Fibroblast of peridontal ligament (primary cell): ENCODE results near the gene AAR2.

Experiments used
- DNase-seq: peaks from one replicate; pipeline ENCODE4 v3.0.0-alpha.2; 2010; ENCODE audit errors: extremely low read depth

AAR2 gene

DNA sequence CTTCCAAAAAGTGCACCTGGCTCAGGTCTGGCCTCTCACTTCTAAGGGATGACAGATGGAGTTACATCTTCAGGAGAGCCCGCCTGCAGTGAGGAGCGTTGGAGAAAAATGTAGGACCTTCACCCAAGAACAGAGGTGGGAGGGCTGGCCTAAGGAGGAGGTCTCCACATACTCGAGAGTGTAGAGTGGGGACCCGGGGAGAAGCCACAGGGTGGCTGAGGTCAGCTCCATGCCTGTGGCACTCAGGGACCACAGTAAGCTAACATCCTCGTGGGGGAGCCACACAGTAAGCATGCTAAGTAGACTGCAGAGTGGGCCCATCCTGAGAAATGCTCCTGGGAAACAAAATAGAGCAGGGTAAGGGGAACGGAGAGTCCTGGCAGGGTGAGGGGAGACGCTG is 24.0 kb downstream of the AAR2 start:
- DNase-seq, result no peak

DNA sequence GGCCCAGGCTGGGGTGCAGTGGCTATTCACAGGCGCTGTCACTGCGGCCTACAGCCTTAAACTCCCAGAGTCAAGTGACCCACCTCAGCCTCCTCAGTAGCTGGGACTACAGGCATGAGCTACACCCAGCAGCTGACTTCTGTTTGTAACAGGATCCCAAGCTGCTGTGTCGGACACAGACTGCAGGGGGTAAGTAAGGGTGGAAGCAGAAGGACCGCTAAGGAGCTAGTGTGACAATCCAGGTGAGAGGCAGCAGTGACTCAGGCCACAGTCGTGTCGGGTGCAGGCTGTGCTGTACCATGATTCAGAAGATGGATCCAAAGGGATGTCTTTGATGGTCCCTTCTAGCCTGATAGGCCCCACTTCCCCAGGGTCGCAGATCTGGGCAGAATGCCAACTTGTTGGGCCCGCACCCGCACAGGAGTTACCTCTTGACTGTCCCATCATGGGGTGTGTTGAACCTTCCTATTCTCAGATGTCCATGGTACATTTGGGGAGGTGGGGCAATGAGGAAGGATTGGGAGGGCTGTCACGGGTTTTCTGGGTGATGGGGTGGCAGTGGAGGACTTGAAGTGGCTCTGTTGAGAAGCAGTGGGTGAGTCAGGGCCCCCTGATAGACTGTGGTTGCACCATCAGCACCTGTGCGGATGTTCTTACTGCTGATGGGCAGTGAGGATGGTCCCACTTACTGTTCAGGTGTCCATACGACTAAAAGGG is 25.3 kb downstream of the AAR2 start:
- no peak for DNase-seq

DNA sequence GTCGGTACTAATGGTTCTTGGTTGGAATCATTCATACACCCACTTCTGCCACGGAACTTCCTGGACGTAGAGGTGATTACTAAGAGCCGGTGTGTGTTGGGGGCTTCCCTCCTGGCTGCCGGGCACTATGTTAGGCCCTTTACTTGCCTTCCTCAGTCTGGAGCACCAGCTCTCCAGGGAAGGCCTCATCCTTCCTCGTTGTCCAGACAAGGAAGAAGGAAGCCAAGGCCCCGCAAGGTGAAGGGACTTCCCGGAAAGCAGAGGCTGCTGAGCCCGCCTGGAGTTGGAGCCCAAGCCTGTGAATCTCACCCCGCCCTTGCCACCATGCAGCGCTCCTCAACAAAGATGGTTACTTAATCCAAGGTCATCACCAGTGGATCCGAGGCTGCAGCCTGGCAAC is 26.2 kb downstream of the AAR2 start:
- DNase-seq, result no peak

DNA sequence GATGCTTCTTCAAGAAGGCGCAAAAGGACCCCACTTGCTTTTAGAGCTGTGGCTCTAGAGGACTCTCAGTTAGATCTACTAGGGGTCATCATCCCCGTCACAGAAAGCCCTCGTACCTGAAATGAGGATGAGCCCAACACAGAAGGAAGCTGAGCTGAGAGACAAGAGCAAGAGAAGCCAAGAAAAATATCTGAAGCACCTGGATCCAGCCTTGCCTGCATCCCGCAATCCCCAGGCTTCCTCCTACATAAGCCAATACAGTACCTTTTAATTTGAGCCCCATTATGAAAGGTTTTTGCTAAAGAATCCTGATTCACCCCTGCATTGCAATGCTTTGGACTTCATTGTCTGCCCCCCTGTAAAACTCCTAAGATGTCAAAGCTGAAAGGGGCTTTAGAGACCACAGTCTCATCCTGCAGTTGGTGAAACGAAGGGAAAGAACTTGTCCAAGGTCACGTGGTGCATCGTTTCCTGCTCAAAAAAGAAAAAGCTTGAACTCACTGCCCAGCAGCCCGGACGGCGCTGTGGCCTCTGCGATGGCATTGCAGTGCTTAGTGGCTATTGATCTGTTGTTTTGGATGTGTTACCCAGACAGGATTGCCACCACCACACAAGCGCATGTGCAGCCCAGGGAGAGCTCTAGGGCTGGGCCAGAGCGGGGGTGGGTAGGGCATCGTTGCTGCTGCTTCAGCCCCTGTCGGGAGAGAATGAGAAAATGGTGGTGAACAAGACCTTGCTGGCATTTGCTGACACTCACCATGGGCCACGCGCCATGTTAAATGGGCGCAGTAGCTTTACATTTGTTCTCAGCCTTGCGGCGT is 28.4 kb downstream of the AAR2 start:
- no peak for DNase-seq

DNA sequence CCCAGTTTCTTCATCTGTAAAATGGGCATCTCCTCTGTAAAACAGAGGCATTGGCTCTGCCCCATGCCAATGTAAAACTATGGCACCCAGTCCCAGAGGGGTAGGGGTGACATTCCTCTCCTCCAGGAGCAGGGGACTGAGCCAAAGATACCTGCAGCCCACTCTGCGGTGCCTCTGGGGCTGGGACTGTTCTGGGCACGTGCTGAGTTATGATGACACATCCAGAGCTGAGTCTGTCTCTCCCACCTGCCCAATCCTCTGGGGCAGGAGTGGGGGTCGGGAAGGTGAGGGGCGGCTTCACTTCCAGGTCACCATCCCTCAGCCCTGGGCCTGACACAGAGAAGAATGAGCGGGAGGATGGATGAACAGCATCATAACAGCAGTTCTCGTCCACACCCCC is 29.9 kb downstream of the AAR2 start:
- no peak for DNase-seq

DNA sequence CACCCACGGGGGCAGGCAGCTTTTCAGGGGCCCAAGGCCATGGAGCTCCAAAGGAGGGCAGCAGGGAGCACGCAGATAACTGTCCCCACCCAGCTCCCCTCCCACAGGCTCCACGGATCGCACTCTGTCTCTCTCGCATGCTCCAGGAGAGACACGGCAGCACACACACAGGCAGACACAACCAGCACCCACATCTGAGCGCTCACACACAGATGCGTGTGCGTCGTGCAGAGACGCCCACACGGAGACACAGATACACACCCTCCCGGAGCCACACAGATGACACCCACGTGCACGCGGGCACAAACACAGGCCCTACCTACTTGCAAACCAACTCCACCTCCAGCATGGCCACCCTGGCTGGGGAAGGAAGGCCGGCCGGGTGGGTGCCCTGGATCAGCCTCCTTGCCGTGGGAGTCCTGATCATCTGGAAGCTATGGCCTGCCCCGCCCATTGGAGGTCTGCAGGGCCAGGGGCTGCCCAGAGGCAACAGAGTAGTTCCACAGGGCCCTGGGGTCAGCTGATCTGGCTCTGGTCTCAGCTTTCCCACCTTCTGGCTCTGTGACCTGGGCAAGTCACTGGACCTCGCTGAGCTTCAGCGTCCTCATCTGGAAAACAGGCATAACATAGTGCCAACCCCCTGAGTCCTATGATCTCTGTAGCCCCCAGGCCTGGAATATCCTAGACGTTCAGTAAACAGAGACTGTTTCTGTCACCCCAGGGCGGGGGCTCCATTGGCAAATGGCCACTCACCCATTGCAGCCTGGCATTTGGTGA is 31.5 kb downstream of the AAR2 start:
- DNase-seq, result no peak

DNA sequence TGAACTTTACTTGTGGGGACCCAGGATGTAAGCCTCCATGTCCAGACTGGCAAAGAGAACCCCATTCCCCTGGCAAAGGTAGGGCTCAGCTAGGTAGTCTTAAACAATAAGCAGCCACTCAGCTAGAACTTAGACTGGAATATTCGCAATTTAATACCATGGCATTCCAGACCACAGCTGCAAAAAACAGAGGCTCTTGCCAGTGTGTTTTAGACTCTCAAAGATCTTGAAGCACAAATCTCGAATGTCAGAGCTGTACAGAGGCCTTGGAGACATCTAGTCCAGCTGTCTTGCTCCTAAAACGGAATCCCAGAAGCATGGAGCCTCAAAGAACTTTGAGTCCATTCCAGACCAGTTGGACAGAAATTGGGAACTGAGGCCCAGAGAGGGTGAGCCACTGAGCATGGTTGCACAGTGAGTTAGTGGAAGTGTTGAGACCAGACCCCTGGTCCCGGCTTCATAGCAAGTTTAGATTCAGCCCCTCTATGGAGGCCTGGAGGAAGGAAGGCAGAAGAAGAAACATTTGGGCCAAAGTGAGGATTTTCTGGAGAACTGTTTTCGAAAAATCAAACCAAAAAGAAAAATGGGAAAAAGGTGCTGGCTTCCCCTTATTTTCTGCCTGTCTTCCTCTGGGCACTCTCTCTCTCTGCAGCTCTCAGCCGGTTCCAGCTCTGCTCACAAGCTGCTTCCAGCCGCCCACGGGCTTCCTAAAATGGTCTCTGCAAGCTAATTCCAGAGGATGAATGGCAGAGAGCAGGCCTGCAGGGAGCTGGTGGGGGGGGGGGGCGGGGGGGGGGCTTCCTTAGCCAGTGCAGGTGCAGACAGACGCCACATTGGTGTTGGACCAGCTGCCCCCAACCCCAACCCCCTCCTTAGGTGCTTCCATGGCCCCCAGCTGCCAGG is 32.4 kb downstream of the AAR2 start:
- no peak for DNase-seq

DNA sequence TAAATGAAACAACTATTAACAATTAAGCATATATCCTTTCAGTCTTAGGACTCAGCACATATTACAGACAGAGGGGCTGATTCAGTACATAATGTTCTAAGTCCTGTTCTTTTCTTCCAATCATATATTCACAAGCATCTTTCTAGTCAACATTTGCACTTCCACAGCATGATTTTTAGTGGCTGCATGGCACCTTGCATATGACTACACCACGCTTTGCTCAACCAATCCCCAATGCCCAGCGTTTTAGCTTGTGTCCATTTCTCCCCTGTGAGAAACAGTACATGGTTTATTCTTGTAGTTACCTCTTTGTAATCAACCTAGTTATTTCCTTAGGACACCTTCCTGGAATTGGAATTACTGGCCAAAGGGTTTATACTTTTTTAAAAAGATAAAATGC is 33.2 kb downstream of the AAR2 start:
- DNase-seq, result no peak

DNA sequence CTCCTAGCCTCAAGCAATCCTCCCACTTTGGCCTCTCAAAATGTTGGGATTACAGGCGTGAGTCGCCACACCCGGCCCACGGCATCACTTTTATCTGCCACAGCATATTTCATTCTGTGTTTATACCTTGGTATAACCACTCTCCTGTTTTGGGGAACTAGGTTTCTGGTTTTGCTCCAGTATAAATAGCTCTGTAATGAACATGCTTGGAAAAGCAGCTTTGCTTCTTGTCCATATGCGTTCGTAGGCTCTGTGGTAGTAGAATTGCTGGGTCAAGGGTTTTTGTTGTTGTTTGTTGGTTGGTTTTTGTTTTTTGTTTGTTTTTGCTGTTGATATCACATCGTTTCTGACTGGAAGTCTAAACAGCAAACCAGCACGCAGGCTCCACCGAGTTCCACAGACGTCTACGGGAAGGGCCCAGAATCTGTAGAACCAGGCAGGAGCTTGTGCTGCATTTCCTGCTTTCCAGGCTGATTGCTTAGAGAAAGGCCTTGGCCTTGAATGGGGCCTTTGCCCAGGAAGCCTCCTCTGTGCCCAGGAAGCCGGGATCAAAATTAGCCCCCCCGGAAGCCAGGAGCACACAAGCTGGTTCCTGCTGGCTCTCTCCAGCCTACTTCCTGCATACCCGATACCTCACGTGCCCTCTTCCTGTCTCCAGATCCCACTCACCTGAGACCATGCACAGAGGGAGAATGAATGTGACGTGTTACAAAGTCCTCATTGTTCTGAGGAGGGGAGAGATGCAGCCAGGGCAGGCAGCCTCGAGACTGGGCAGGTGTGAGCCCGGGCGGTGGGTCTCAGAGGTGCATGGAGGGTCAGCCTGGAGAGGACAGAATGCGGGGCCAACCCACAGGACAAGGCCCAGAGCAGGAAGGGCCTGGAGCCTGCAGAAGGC is 34.7 kb downstream of the AAR2 start:
- no peak for DNase-seq

DNA sequence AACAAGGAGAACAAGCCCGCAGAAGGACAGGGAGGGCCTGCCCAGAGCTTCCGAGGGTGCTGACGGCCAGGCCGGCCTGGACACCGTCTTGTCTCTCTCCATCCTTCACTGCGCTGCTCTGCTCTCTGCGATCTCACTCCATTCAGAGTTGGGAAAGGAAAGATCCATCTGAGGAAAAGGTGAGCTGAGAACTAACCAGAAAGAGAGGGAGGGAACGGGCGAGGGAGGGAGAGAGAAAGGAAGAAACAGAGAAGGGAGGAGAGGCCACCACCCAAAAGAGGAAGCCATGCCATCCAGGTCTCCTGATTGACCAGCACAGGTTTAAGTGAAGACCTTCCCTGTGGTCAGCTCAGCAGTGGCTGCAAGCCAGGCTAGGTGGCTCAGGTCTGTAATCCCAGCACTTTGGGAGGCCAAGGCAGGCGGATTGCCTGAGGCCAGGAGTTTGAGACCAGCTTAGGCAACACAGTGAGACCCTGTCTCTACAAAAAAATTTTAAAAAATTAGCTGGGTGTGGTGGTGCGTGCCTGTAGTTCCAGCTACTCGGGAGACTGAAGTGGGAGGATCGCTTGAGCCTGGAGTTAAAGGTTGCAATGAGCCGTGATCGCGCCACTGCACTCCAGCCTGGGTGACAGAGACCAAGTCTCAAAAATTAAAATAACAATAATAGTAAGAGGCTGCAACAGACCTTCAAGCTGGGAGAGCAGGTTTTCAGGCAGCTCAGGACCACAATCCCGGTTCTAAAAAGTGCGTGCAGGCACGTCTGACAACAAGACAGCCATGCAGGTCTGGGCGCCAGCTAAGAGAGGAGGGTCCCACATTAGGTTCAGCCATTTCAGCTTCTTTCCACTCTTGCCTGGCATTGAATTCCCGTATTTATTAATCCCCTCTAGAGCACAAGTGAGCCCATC is 35.6 kb downstream of the AAR2 start:
- DNase-seq, result no peak

DNA sequence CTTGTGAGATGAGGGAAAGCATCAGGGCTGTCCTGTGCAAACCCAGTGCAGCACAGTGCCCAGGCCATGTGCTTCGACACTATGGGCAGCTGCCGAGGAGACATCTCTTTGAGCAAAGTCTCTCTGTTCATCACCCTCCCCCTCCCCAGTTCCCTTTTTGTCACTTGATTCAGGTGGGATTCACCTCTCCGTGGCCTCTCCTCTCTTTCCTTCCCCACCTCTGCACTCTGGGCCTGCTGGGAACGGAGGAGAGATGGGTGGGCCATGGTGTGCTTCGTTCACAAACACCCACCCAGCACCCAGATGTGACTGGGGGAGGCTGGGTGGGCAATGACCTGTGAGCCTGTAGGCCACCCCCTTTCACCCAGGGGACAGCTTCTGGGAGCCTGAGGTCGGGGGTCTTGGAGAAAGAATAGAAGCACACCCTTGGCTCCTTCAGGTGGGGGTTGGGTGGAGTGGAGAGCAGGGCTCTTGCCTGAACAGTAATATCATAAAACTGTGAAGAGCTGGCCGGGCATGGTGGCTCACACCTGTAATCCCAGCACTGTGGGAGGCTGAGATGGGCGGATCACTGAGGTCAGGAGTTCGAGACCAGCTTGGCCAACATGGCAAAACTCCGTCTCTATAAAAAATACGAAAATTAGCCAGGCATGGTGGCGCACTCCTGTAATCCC is 36.4 kb downstream of the AAR2 start:
- no peak for DNase-seq

DNA sequence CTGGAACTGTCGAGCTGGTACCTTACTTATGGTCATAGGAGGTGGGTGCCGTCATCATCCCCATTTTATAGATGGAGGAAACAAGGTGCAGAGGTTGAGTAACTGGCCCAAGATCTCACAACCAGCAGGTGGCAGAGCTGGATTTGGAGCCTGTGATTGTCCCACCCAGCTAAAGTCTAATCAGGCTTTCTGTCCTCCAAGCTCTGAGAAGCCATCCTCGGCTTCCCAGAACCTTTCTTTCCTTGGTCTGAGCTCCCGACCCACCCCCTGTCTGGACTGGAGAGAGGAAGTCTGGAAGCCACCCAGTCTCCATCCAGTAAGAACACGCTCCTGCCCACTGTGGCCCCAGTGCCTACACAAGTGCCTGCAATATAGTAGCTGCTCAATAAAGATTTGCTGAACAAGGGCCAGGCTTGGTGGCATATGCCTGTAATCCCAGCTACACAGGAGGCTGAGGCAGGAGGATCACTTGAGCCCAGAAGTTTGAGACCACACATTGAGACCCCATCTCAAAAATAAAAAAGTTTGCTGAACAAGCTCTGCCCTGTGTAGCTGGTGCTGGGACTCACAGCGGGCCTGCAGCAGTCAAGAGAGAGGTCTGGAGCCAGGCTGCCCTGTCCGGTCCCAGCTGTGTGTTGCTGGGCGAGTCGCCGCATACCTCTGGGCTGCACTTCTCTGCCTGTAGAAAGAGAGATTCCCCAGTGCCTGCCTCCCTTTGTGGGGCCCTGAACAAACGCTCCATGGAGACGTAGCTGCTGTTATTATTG is 37.3 kb downstream of the AAR2 start:
- DNase-seq, result peak; percentile 25

DNA sequence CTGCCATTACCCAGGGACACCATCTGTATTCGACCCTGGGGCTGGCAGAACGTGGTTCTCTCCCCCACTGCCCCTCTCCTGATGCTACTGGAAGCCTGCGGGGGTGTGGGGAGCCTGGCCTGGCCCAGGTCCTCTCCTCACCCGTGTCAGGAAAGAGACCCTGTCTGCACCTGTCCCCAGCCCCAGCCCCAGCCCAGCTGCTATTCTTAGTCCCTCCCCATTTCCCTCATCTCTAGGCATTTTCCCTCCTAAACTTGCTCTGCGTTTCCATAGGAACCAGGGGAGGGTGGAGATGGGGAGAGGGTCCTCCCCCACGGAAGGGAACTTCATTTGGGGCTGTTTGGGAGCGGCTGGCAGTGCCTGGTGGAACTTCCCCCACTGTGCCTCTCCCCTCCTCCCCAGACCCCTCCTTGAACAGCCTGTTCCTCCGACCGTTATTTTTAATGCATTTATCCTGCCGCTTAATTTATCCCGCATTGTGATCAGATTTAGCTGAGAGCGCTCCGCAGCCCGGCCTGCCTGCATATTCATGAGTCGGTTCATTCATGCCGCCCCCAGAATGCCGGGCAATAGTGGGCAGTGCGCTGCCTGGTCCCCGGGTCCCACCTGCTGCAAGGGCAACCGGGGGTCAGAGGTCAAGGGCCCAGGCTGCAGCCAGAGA is 38.0 kb downstream of the AAR2 start:
- DNase-seq, result no peak

DNA sequence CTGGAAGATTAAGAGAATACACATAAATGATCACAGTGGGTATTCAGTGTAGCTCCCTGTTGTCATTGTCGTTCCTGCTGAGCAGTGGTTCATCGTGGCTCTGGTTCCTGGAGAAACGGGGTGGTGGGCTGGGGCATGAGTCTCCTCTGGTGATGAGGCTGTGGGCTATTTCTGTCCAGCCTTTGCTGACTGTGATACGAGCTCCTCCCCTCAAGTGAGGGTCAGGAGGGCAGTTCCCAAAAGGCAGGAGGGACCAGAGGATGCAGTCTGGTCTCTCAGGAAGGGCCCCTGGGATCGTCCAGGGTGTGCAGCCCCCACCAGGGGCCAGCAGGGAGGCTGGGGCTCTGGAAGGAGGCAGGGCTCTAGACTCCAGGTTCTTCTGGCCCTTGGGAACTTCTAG is 38.7 kb downstream of the AAR2 start:
- no peak for DNase-seq

DNA sequence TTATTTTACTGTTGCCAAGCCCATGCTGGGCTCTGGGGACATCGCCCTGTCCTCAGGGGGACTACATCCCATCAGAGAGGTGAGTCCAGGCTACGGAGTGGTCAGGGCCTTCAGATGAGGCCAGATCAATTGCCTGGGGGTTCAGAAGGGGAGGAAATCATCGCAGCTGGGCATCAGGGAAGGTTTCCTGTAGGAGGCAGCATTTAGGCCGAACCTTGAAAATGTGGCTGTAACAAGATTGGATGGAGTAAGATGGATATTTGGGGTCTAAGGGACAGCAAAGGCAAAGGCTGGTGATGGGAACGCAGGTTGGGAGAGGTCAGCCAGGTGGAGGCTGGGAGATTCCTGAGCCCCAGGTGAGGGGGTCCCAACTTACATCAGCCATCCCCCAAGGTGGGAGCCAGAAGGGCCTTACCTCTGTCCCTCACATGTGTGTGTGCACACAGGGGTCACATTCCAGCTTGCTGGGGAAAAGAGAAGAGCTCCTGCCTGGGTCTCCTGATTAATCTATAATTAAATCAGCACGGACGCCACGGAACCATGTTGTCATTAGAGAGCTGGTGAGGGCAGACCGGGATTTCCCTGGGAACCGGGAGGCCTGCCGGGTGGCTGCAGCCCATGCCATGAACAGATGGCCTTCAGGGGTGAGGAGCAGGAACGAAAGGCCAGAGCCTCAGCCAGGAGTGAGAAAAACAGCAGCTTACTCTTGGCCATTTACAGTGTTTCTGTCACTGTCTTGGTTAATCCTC is 39.3 kb downstream of the AAR2 start:
- DNase-seq, result no peak

DNA sequence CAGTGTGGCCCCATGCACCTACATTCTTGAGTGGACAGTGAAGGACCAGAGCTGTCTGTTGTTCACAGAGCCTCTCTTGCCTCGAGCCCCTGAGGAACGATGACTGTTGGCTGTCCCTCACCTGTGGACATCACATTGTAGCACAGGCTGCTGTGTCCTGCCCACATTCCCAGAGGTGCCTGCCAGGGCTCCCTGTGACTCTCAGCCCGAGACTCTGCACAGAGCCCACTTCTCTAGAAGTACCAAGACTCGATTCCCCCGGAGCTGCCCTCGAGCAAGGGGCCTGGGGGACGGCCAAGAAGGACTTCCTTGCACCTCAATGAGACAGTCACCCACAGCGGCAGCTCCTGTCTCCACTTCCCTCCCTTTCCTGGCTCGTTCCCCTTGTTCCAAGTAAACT is 41.3 kb downstream of the AAR2 start:
- DNase-seq, result no peak

DNA sequence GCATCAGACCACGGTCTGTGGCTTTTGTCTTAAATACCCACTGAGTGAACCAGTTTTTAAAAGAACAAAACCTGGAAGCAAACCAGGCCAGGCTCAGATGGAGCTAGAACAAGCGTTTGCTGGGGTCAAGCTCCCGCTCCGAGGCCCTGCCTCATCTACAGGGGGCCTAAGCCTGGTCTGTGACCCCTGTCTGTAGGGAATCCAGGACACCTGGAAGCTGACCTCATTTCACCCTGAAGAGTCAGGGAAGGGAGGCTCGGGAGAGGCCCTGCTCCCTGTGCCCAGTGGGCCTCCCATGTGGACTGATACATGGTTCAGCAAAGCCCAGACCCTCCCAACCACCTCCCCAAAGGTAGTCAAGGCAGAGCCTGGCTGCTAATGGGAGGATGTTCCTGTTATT is 43.1 kb downstream of the AAR2 start:
- no peak for DNase-seq
